Esophagus squamous epithelium (tissue), 4 donors: ENCODE measurements around the gene ARAP3.

Experiments used
- POLR2A ChIP-seq, 4 donors: fragments of 450-650 bp; IDR thresholded peaks; one replicate each; pipeline ENCODE4 v1.6.1; 2017; ENCODE audit warnings: antibody characterized with exemption in 4 of 4, mild to moderate bottlenecking in 4 of 4, moderate library complexity in 3 of 4
- TF ChIP-seq, protein P1 (sequence below), 6 experiments: fragments of 450-650 bp in 4 of 6; fragments of 200-600 bp in 2 of 6; sonication (generic) in 2 of 6; IDR thresholded peaks; one replicate each; pipeline ENCODE4 v1.5.1; 2016 to 2019; ENCODE audit warnings: antibody characterized with exemption in 6 of 6, mild to moderate bottlenecking in 4 of 6, moderate library complexity in 4 of 6

DNA sequence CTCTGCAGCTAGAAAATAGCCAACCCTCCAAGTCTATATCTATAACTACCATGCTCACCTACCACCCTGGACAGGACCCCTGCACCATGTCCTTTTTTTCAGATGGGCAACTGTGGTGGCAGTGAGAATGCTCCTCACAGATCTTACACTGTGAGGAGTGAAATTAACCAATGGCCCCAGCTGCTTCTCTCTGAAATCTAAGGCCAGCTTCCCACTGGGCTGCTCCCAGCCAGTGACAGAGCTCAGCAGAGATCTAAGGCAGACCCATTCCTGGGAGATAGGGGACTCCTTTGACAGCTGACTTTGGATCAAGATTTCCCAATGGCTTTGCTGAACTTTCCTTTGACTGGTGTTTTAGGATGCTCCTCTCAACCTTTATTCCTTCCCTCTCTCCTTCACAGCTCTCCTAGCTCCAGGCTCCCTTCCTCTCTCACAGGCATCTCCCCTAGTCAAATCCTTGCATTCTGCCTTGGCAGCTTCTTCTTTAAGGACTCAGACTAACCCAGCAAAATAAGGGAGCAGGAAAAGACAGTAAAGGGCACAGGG, 1.6 kb upstream of the ARAP3 start:
- TF ChIP-seq, protein P1, sequence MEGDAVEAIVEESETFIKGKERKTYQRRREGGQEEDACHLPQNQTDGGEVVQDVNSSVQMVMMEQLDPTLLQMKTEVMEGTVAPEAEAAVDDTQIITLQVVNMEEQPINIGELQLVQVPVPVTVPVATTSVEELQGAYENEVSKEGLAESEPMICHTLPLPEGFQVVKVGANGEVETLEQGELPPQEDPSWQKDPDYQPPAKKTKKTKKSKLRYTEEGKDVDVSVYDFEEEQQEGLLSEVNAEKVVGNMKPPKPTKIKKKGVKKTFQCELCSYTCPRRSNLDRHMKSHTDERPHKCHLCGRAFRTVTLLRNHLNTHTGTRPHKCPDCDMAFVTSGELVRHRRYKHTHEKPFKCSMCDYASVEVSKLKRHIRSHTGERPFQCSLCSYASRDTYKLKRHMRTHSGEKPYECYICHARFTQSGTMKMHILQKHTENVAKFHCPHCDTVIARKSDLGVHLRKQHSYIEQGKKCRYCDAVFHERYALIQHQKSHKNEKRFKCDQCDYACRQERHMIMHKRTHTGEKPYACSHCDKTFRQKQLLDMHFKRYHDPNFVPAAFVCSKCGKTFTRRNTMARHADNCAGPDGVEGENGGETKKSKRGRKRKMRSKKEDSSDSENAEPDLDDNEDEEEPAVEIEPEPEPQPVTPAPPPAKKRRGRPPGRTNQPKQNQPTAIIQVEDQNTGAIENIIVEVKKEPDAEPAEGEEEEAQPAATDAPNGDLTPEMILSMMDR (IDR thresholded peaks at IDR 0.05): no peak
- no peak for TF ChIP-seq POLR2A (IDR thresholded peaks at IDR 0.05)
